ENCODE measurements around the gene FOXP1.

FOXP1 gene

DNA sequence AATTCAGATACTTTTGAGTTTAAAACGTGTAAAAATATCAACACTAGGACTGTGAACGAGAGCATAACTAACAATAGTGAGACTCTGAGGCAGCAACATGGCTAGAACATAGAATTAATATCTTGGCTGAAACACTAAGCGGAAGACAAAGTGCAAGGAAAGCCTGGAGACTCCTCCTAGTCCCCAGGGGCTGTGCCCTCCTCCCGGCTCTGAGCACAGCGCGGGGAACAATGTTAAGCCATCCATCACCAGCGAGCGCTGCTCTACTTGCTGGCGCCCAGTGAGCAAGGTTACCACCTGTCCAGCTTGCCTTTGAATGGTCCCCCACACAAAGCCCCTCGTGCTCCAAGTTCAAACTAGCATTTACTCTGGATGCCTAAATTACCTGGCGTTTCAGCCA, 436.9 kb downstream of the FOXP1 start:
- no peak for DNase-seq (ENCODE audit: low read depth)

DNA sequence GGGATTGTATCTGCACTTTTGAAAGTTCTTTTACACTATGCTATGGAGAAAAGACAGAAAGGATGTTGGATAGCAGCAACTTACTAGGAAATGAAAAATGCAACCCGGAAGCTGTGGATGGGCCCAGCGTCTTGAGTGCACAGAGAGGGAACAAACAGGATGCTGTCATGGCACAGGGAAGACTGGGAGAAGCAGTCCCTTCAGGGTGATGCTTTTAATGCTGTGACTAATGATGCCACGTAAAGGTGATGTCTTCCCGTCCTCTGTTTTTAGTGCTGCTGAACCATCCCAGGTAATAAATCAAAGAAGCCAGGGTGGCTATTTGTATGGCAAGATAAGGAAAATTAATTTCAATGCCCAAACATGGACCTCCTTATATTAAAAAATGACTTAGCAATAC, 437.6 kb downstream of the FOXP1 start:
- DNase-seq (ENCODE audit: low read depth), result no peak

DNA sequence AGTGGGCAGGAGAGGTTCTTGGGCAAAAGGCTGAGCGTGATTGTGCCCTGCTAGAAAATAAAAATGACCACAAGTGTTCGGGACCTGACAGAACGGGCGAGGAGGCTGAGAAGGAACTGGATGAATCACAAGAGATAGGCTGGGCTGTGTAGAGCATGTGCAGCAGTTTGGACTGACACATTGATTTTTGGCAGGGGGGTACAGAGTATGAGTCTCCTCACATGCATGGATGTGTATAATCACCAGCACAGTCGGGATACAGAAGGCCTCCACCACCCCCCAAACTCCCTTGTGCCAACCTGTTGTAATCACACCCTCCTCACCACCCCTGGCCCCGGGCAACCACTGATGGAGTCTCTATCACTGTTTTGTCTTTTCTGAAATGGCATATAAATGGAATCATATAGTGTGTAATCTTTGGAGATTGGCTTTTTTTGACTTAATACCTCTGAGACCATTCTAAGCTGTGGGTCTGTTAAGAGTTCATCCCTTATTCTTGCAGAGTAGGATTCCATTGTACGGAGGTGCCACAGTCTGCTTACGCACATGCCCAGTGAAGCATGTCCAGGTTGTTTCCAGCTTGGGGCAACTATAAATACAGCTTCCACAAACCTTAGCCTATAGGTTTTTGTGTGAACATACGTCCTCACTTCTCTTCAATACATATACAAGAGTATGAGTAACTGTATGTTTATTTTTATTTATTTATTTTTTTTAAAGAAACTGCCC, 438.8 kb downstream of the FOXP1 start:
- no peak for DNase-seq (ENCODE audit: low read depth)

DNA sequence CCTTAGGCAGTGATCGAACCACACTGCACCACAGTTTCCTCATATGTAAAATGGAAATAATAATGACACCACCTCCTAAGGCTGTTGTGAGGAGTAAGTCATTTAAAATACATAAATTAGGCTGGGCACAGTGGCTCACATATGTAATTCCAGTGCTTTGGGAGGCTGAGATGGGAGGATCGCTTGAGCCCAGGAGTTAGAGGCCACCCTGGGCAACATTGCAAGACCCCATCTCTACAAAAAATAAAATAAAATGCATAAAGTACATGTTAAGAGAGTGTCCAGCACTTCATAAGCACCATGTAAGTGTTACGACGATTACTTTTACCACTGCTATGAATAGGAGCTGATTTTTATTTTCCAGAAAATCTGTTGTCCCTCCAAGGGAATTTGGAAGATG, 440.0 kb downstream of the FOXP1 start:
- DNase-seq (ENCODE audit: low read depth), result no peak

DNA sequence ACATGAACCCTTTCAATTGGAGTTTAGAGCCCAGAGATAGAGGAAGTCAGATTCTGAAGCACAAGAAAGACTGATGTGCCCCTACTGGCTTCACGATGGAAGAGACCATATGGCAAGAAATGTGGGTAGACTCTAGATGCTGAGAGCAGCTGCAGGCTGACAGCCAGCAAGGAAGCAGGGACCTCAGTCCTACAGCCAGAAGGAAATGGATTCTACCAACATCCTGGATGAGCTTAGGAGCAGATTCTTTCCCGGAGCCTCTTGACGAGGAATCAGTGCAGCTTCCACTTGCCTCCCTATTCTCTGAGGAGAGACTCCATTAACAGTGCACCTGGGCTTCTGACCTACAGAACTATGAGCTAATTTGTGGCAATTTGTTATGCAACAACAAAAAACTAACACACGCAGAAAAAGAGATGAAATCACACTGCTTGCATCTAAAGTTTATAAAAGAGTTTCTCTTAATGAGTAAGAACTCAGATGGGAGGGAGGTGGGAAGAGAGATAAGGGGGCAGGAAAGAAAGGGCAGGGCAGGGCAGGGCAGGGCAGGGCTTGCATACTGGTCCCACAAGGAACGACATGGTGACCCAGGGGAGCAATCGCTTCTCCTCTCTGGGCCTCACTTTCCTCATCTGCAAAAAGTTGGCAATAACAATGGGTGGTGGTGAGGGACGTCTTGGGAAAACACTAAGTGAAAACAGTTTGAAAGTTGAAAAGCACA, 440.9 kb downstream of the FOXP1 start:
- no peak for DNase-seq (ENCODE audit: low read depth)

DNA sequence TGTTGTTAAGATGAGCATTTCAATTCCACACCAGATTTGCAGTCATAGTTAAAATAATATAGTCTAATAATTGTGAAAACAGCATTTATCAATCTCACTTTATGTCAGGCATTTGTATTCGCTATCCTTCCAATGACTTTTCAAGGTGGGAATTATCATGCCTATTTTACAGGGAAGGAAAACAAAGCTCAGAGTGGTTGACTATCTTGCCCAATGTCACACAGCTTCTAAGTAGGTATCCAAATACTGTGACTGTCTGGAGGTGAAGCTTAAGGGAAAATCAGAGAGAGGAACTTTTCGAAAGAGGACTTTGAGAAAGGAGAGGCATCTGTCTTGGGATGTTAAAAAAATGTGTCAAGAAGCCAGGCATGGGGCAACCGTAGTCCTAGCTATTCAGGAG, 443.1 kb downstream of the FOXP1 start:
- no peak for DNase-seq (ENCODE audit: low read depth)

DNA sequence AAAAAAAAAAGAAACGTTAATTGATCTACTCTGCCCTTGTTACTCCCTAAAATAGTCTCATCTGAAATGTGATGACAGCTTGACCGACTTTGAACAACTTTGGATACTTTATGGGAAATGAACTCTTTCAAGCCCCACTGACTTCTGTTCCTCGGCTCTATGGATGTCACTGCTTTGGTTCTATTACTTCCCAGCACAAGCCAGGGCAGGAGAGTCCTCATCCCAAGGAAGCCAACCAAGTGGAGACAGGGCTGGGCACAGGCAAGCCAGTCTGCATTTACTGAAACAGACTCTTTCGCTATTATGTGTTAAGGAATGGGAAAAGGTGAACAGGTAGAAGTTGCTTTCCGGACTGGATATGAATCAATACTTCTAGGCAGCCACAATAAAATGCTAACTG, 444.0 kb downstream of the FOXP1 start:
- no peak for DNase-seq (ENCODE audit: low read depth)

DNA sequence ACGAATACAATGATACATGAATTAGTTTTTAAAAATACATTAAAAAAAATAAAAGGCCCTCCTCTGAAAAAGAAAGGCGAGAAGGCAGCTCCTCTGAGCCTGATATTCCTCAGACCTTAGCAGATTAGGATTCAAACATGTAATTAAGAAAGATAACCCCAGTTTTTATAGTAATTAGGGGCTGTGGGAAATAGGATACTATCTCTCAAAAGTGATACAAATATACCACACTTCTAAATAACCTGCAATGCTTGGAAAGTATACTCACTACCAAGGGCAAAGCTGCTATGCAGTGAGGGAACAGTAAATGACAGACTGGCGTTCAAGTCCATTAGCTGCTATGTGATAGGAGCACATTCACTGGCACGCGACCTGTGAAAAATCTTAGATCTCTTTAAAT, 445.1 kb downstream of the FOXP1 start:
- DNase-seq (ENCODE audit: low read depth), result no peak

DNA sequence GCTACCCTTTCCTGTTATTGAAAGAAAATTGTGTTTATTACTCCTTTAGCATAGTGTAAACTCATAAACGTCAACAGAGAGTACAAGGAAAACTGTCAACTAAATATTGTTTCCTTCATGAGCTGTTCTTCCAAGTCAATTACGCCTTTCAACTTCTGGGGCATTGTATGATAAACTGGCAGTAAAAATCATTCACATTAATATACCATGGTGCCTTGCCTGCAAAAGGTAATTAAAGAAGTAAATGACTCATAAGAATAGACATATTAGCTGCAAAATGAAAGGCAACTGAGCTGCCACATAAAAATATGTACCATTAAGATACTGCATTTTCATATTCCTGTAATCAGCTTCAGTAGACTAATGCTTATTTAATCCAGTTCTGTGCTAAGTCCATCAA, 447.3 kb downstream of the FOXP1 start:
- DNase-seq (ENCODE audit: low read depth), result no peak

DNA sequence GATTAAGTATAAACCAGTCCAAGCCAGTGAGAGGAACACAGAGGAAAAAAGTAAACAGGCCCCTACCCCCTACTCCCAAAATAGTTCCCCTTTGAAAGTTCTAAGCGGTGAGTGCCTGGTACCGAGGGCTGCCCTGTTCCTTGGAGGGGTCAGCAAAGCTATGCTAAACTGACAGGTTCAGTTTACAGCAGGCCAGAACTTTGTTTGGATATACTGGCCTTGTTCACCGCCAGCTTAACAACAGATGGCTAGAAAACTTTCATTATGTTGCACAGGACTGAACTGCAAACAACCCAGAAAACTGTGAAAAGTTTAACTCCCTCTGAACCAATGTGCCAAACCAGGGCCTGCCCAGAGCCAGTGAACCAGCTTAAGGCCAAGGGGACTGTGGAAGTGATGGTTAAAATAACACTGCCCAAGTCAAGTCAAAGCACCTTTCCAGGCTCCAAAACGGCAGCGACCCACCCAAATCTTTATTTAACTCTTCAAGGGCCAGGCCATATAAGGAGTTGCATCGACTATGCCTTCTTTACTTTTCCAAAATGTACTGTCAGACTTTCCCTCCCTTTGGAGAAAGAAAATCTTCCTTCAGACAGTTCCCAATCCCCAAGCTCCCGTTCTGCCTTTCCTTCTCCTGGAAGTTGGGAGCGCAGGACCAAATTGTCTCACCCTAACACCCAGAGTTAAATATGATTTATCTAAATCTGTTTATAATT, 448.0 kb downstream of the FOXP1 start:
- no peak for DNase-seq (ENCODE audit: low read depth)

DNA sequence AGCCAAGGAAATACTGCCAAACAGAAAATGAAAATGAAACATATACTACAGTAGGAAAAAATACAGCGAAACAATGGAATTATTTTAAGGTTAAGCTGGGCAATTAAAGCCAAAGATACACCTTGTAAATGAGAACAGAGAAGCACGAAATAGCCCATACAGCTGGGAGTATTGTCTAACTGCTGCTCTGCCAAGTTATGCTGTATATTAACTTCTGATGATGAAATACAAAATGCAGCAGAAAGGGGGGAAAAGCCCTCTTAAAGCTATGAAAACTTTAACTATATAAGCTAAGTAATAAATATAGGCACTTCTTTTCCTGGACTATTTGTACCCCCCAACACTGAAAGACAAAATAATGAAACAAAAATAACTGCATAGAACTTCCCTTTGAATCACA, 449.0 kb downstream of the FOXP1 start:
- DNase-seq (ENCODE audit: low read depth), result no peak

DNA sequence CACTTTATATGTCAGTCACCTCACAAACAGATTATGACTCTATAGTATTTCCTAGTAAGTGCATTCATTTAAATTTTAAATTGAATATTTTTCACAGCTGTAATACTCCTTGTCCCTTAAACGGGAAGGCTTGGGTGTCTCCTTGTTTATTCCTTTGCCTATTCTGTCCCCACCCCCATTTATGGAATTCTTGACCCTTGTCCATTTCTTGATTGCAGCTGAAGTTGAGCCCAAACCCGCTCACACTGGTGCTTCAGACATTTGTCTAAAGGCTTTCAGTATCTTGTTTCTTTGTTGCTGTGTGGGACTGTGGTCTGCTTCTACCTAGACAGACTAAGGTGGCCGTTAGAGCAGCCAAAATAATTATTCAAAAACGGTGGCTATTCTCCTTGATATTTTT, 449.7 kb downstream of the FOXP1 start:
- no peak for DNase-seq (ENCODE audit: low read depth)

DNA sequence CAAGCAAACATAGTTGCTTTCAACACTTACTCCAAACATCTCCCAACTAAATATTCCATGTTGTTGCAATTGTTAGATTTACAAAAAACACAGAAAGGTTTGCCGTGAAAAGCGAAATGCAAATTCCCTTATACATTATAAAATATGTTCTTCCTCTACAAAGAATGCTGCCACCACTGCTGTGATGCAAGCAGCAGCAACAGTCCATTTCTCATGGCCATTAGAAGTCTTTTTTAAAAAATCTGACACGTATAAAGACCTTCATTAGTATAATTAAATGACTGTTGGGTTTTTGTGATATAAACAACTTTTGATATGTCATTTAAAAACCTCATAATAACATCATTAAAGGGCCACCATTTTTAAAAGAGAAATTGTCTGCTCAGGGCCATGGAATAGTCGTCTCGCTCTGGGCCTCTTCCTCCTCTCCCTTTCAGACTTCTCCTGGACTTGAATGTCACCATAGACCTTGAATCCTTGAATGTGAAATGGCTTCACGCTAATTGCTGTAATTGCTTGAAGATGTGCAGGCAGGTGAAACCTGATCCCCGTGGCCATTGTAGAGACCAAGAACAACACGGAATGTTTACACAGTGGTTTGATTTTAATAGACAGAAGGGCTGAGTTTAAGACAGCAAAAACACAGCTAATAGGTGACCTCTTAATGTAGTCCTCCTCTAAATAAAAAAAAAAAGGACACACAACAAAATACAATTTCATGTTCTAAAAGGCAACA, 450.4 kb downstream of the FOXP1 start:
- DNase-seq (ENCODE audit: low read depth), result no peak

DNA sequence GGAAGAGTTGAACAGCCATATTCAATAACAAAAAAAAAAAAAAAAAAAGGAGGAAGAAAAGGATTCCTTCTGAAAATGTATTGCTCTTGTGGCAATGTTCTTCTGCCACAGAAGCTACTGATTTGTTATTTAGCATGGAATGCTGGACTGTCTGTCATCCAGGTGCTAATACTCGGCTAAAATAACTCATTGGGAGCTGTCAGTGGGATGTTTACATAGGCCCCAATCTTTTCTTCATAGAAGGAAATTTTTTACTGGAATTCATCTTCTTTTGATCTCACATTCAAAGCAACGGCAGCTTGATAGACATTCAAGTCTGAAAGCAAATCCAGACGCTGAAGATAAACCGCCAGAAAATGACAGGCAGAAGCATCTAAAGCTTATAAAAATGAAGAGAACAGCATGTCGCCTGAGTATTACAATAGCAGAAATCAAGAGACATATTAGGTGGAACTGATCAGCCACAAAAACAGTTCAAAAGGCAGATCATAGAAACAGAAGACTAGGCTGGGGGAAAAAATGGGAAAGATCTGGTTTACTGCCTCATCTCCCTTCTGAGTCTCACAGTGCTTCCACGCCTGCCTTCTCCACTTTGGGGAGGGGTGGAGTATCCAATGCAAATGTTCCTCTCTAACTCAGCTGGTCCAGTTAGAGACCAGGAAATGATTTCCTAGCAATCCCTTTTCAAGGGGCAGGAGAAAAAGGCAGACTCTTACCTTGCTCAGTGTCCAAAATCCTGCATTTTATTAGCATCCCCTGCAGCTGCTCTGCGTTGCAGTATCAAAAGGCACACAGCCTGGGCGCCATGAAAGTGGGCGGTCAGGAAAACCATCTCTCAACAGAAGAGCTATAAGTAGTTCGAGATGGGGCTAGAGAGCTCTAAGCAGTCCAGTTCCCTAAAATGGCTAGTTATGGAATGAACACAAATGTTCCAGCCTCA, 451.9 kb downstream of the FOXP1 start:
- no peak for DNase-seq (ENCODE audit: low read depth)

DNA sequence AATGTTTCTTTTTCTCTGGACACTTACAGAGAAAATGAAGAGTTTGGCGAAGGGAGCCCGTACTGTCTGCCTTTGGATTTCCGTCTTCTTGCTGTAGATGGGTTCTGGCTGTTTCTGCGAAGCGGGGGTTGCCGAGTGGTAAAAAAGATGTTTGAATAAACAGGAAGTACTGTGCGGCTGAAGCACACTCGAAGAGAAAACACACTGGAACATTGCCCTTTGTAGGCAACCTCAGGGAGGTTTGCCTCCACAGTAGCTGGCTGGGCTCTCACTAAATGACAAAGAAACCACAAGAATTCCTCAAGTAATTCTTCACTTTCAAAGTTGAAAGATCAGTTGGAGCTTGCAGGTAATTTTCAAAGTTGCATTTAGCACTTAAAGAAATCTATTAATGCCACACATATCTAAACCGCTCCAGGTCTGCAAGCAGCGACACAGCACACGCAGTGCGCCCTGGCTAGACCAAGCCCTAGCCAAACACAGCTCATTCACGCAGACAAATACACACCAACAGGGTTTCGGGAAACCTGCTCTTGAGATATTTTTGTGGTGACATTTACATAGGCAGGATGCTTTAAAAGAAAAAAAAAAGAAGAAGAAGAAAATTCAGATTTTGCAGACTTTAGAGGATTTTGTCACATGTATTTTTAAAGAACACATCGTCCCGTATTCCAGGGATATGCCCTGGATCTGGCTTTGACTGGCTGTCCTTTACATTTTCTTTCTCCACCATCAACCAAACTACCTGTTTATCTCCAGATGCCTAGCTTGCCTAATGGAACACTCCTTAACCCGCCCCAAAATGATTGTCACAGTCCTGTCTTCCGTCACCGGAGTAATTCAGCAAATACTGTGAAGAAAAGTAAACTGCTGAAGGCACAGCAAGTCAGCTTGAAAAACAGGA, 452.8 kb downstream of the FOXP1 start:
- DNase-seq (ENCODE audit: low read depth), result peak; percentile 70

DNA sequence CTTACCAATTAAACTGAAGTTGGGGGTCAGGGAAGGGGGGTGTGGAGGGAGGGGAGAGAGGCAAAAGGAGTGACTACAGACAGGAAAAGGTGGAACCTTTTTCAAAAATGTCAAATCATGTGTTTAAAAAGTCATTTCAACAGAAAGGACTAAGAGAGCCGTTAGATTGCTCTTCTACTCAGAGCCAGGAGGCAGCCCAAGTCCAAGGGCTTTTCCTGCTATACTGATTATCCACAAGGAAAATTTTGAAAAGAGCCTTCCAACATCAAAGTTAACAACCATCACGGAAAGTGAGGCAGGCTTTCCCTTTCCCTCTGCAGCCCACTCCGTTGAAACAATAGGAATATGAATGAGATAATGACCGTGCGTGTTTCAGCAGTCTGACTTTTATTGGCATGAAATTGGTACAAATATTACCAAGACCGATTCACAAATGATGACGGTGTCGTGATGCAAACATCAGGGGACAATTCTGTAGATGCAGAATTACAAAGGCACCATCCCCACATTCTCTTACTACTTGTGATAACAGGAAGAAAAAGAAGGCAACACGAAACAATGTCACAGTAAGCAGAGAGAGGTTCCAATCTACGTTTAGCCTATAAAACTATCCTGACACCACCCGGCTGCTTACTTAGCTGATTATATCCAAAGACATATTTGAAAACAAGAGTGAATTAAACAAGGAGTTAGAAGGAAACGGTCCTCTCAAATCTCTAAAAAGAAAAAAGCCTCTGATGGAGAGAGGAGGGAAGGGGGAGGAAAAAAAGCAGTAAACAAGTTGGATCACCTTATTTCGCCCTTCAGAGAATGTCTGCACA, 453.7 kb downstream of the FOXP1 start:
- peak; percentile 68 for DNase-seq (ENCODE audit: low read depth)

DNA sequence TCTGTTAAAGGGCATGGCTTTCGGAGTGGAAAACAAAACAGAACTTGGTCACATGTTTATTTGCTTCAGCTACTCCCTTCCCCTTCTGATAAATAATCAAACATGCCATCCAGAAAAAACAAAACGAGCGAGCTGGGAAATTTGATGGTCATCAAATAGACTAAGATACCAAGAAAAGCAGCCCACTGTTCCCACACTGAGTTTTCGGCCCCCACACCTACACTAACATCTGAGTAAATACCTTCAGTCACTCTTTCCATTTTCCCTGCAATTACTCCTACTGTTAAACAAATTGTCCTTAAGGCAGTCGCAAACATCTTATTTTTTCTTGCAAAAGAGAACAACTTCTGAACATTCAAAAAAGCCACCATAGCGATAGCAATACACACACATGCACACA, 454.6 kb downstream of the FOXP1 start:
- peak; percentile 44 for DNase-seq (ENCODE audit: low read depth)

DNA sequence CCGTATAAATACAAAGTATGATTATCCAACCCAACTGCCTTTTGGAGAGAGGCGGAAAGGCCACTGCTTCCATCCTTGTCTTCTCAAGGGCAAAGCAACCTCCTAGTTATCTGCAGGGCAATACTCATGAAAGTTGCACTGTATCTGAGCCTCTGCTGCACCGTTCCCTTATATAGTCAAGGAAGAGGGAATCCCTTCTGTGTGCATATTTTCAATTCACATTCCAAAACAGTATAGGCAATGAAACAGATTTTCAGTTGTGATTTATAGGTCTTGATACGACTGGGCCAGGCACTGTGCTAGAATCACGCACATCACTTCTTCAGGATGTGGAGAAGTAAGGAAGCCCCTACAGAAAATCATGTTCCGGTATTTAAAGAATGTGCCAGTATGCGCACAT, 455.7 kb downstream of the FOXP1 start:
- no peak for DNase-seq (ENCODE audit: low read depth)

DNA sequence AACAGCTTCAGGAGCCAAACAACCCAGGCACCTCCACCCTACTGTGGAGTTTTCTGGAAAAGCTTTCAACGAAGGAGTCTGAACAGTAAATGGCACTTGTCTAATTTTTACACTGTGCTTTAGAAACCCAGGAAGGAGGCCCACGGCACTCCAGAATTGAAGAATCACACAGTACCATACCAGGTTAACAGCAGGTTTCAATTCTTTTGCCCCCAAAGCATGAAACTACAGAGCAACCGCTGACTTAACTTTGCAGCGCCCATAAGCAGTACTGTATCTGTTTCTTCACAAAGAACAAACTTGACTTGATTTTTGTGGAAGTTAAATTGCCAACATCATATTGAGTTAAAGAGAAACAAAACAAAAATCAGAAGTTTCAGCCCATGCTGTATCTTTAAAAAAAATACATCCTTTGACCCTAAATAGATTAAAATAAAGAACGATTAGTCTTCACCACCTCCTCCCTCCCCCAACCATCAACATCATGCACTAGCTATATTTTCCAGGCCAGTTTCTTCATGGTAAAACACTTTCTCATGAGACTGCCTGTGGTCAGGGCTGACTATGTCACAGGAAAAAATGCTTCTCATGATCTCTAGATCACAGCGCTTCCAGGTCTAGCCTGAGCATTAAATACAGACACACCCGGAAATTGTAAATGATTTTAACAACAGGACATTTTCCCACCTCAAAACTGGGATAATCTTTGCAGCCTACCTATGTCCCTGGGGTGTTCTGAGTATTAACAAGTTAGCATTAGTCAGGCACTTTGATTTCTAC, 456.3 kb downstream of the FOXP1 start:
- peak; percentile 86 for DNase-seq (ENCODE audit: low read depth)

Measured in stromal cell of bone marrow (primary cell).